Activated gamma-delta T cell (primary cell): ENCODE measurements around the gene HJV.
"Not testable (repeated sequence)": the region's sequence is repeated elsewhere in the genome, so short reads cannot be mapped to it uniquely, and the experiment has no call there.

Experiments used
- DNase-seq: peaks from one replicate; lab custom pipeline; 2025; lab: John Stamatoyannopoulos, UW
- total RNA-seq, 2 donors: gene quantifications; one replicate each; lab custom pipeline; 2026; lab: John Stamatoyannopoulos, UW

The HJV gene, protein sequence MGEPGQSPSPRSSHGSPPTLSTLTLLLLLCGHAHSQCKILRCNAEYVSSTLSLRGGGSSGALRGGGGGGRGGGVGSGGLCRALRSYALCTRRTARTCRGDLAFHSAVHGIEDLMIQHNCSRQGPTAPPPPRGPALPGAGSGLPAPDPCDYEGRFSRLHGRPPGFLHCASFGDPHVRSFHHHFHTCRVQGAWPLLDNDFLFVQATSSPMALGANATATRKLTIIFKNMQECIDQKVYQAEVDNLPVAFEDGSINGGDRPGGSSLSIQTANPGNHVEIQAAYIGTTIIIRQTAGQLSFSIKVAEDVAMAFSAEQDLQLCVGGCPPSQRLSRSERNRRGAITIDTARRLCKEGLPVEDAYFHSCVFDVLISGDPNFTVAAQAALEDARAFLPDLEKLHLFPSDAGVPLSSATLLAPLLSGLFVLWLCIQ
- total RNA-seq = 0 to 0.05 reads per million in 2 donors

DNA sequence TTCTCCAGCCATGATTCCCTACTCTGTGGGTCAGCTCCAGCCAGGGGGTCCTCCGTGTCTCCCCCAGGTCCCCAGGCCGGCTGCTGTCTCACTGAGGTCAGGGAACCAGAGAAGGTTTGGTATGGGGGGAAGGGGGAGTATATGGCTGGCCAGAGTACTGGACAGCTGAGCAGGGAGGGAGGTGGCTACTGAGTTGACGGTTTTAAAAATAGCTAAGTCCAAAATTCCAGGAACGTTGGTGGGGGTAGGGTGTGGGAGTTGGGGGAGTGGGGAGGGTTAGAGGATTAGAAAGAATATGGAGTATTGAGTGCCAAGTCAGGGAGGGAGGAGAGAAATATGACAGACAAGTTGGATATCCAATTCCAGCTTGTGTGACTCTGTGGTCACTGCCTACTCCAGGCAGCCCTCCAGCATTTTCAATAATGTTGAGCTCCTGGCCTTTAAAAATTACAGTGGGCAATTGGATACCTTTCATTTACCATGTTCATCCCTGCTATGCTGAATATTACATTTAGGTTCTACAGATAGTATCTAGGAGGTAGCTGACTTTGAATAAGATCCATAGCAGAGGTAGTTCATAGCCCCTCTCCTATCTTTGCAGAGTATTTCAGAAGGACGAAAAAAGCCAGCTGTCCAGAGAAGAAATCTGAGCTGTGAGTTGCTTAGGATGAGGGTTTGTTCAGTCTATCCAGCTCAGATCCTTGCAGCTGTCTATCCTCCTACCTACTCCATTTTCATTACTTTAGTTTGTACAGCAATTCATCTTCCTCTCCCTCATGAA, at the start of gene HJV:
TSS of gene HJV (minus strand) at position 114 of the 781 bp plus-strand sequence. CDS start 1,504 bp downstream, outside the sequence.
- DNase-seq = no peak

DNA sequence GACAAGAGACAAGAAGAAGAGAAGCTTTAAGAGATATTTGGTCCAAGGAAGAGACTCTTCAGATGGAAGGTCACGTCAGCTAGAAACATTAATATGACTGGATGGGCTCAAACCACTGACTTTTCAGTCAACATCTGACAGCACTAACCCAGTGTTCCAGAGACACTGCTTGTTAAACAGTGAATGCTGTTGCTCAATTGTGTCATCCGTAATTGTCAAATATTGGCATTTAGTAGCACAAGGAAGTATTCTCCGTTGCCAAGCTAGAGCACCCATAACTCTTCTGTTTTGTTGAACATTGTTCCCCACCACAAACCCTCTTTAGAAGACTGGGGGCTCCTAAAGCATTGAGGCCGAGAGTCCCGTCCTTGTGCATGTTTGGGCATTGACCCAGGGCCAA, 37.6 kb upstream of the HJV start:
- not testable (repeated sequence) for DNase-seq

DNA sequence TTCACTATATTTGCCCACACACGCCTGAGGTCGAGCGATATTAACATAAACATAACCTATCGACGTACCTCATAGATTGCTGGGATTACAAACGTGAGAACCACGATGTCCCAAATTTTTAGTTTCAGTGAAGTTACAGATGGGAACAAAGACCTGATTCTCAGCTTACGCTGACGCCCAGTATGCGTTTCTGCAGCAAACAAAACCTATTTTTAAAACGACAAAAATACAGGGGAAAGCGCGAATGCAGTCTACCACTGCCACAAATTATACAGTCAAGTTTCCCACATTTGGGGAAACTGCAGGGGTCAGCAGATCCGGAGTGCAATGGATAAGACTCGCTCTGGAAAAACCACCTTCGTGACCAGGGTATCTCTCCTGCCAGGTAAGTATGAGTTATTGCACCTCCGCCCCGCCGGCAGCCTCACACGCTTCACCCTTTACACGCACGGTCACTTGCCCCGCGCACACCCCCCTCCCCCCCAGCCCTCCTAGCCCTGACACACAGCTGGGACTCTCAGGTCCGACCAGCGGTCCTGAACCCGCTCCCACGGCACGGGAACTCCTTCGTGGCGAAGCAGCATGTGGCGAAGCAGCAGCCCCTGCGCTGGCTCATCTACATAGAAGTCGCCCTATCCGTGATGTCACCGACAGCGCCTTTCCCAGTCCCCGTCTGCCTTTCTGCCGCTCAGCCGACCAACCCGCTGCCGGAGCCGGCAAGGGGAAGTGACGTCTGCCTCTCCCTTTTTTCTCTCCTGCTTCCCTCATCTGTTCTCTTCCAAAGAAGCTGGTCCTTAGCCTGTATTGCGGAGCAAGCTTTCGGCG, 30.5 kb upstream of the HJV start:
- peak; percentile 53 for DNase-seq

DNA sequence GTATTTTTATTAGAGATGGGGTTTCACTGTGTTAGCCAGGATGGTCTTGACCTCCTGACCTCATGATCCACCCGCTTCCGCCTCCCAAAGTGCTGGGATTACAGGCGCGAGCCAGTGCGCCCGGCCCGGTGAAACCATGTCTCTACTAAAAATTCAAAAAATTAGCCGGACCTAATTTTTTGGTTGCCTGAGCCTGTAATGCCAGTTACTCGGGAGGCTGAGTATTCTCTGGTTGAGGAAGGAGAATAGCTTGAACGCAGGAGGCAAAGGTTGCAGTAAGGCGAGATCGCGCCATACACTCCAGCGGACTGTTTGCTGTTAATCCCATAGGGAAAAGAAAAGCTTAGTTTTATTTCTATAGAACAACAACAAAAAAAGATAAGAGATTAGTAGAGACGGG, 29.9 kb upstream of the HJV start:
- DNase-seq = no peak

DNA sequence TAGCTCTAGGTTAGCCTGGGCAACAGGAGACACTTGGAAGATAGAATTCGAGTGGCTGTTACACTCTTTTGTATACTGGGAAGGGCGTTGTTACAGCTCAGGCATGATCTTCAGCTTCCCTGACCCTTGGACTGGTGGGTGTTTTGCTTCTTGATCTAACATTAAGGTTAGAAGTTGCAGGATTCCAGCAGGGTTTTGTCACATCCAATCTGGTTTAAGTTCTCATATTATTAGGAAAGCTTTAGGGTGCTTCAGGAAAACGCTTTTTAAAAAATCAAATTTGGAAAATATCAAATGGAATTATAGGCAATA, 29.1 kb upstream of the HJV start:
- not testable (repeated sequence) for DNase-seq

DNA sequence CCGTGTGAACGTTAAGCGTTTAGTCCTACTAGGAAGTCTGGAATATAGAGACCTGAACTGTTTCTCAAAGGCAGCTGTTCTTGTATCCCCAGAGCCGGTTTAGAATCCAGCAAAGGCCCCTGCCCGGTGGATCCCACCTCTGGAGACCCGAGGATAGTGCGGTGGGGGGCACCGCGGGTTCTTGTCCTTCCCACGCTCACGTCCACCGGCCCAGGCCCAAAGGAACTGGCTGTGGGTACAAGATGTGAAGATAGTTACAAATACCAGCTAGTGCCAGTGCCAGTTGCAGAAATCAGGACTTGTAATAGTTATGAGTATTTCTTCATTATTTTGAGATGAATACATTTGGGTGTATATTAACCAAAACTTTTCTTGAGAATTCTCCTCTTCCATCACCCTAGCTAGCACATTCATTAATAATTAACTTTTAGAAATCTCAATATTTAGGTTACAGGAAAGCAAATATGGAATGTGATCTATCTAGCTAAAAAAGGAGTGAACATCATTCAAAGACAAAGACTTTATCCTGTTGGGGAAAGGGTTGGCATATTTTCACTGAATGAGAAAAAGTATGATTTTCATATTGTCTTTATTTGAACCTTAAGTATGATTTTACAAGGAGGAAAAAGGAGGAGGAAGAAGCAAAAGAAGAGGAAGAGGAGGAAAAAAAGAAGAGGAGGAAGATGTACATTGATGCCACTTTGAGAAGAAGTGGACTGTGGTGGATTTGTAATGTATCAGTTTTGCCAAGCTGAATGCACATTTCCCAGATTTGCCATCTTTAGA, 28.5 kb upstream of the HJV start:
- DNase-seq = not testable (repeated sequence)

DNA sequence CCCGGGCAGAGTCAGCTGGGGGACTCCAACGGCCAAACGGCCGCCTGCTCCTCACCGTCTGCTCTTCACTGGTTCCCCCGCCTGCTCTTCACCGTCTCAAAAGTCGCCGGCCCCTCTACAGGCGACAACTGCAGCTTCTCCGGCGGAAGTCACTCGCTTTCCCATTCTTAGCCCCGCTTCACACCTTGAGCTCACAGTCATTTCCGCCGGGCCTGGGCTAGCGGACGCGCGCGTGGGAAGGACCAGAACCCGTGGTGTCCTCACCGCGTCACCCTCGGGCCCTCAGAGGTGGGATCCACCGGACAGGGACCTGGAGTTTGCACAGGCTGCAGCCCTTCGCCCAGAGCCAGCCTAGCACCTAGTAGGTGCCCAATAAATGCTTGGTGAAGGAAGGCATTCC, 27.9 kb upstream of the HJV start:
- DNase-seq = no peak

DNA sequence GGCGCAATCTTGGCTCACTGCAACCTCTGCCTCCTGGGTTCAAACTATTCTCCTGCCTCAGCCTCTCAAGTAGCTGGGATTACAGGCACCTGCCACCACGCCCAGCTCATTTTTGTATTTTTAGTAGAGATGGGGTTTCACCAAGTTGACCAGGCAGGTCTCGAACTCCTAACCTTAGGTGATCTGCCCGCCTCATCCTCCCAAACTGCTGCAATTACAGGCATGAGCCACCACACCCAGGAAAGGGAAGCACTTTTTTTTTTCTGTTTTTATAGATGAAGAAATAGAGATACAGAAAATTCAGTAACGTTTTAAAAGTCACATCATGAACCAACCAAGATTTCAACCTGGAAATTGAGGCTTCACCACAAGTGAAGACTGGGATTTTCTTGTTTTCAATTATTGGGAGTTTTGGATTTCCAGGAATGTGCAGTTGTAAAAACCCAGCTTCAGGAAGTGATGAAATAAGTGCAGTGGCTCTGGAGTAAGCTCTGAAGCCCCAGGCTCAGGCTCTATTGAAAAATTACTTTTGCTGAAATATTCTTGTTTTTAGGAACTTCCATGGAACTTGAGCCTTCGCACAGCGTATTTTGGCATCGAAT, 27.1 kb upstream of the HJV start:
- DNase-seq = not testable (repeated sequence)

DNA sequence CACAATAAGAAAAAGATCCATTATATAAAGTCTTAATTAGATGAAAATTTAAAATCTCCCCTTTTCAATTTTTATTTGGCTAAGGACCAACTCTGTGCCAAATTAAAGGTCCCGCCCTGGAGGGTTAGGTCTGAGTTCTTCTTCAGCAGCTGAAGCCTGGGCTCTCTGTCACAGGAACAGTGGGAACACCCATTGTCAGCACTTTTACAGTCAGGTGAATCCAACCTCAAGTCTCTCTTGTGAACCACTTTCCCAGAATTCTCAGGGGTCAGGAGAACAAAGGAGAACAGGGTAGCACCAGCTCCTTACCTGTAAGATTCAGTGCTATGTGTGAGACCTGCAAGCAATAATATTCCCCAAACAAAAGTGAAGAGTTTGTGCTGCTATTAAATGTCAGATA, 25.1 kb upstream of the HJV start:
- no peak for DNase-seq

DNA sequence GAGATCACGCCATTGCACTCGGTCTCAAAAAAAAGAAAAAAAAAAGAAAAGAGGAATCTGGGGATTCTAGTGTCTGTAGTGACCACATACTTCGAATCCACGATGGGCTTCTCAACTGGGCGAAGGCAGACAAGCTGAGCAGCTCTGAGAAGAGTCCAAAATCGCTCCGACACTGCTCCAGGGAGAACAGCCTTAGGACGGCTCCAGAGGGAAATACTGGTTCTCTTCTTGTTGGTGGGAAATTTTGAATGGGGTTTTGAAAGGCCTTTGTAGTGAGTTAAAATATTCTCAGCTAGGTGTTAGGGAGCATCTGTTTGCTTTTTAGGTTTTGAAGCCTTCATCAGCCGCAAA, 18.3 kb upstream of the HJV start:
- no peak for DNase-seq

DNA sequence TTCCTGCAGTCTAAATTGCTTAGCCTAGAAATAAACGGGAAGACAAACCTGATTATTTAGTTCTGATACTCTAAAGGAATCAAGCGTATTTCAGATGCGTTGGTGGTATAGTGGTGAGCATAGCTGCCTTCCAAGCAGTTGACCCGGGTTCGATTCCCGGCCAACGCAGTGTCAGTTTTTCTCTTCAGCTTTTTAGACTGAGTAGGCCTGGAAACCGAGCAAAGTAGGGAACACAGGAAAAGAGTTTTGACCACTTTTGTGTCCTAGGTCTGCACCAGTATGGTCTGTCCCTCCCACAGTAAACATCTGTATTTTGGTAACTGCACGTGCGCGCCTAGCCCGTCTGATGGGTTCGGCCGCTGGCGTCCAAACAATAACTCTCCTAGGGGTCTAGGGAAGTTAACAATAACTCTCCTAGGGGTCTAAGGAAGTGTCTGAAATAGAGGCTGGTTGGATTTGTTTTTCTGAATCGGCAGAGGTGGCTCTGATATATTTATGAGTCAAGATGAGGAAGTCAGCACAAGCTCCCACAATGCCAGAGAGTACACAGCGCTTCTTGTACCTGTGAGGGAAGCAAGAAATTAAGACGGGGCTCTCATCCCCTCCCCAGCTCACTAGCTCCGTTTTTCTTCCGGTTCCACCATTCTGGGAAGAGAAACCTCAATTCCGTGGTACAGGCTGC, 15.6 kb upstream of the HJV start:
- no peak for DNase-seq

DNA sequence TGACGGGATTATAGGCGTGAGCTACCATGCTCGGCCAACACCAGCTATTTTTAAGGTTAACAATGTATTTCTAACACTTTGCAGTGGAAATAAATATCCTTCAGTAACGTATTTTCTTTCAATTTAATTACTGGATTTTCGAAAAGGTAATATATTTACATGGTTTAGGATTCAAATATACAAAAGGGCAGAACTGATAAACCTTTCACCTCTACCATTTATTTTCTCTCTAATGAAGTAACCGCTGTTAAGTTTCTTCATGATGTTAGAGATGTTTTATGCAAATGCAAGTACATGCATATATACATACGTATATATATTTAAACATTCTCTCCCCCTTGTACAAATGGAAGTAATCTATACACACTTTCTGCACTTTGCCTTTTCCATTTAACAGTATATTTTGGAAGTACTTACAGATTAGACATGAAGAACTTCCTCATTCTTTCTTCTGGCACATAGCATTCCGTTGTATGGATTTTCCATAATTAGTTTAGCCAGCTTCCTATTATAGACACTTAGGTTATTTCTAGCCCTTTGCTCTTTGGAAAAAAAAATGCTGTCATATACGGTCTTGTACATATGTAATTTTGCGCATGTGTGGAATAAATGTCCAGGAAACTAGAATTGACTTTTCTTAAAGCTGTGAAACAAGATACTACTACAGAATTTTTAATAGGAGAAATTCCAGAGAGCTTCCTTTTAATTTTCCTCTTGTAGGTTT, 14.9 kb upstream of the HJV start:
- DNase-seq = no peak

DNA sequence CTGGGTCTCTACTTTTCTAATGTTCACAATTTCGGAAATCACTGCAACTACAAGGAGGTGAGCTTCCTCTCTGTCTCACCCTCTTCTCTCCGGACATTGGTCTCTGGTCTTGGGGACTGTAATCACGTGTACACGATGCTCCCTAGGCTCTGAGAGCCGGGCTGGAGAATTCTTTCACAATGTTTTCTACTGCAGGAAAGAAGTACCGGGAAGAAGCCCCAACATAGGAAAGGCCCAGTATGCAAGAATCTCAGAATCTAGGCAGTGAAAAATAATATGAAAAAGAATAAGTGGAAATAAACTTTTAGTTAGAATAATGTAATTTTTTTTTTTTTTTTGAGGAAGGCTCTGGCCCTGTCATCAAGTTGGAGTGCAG, 13.5 kb upstream of the HJV start:
- no peak for DNase-seq

DNA sequence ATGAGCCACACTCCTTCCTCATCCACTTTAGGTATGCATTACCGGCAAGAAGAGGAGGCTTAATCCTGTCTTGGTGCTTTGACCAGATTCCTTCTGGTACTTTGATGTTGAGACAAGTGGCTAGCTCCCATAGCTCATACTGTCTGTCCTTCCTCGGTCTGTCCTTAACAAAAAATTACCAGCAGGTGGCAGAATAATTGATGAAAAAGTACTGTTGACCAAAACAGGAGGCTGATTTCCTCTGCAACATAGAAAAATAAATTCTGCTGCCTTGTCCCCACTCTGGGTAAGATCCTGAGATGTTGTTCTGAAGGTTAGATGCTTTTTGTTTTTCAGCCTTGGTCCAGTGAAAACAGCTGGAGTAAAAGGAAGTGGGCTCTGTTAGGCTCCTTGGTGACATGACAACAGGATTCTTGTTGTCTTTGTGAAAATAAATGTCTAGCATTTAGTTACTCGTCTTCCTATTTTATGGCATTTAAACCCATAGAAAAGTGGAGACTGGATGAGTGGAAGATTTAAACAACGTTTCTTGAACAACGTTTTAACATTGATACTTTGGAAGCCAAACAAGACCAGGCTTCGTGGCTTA, 11.2 kb upstream of the HJV start:
- DNase-seq = no peak

DNA sequence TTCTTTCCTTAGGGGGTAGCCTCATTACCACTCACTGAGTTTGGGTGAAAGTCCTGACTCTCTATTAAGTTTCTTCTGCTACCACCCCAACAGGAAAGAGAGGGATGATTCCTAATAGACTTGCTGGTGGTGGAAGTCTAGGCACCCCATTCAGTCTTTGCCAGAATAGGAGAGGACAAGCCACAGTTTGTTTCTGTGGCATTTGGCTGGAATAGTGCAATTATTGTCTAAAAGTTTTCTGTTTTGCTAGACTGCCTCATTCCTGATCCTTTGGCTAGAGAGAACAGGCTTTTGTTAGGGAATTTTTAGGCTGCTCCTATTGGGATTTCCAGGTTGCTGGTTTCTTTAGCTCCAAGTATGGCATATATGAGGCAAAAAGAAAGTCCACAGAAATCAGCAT, 9.9 kb upstream of the HJV start:
- DNase-seq = no peak

DNA sequence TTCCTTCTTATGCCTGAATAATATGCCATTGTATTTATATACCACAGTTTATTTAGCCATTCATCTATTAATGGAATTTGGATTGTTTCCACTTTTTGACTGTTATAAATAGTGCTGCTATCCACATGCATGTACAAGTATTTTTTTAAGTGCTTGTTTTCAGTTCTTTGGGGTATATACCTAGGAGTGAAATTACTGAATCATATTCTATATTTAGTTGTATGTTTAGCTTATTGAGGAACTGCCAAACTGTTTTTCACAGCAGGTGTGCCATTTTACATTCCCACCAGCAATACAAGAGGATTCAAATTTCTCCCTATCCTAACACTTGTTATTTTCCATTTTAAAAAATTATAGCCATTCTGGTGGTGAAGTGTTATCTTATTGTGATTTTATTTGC, 7.6 kb upstream of the HJV start:
- DNase-seq = no peak

DNA sequence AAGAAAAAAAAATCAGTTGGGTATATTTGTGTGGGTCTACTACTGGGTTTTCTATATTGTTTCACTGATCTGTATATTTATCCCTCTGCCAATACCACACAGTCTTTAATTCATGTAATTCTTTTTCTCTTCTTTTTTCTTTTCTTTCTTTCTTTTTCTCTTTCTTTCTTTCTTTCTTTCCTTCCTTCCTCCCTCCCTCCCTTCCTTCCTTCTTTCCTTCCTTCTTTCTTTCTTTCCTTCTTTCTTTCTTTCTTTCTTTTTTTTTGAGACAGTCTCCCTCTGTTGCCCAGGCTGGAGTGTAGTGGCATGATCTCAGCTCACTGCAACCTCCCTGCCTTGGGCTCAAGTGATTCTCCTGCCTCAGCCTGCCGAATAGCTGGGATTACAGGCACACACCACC, 5.1 kb upstream of the HJV start:
- not testable (repeated sequence) for DNase-seq

DNA sequence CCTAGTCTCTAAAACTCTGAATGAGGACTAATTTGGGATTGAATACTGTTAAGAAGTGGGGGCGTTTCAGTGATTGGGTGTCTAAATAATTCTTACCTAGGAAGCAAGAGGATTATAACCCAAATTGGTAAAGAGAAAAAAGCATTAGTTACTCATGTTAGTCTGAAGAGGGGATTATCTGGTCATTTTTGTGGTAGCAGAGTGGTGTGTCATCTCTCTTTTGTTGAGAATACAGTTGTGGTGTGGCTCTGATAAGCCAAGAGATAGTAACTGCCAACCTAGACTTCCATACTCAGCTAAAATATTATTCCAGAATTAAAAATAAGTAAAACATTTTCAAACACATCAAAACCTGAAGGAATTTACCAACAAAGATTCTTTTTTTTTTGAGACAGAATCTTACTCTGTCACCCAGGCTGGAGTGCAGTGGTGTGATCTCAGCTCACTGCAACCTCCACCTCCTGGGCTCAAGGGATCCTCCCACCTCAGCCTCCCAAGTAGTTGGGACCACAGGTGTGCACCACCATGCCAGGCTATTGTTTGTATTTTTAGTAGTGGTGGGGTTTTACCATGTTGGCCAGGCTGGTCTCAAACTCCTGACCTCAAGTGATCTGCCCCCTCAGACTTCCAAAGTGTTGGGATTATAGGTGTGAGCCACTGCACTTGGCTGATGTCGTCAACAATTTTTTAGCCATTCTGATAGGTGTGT, 4.4 kb upstream of the HJV start:
- not testable (repeated sequence) for DNase-seq
